Pancreas (tissue), 10 donors: Measurements from ENCODE around the gene WWOX. TPM values are rescaled to one million over a fixed set of nuclear protein-coding genes. Genes with fewer than 3 reads are reported as not detected.

ENCODE experiments used
- ATAC-seq, 4 donors: fragments of 200-7000 bp; cut with Tn5 transposase; one replicate each; pipeline versions ENCODE4 v1.8.0 to v1.9.1; 2020; ENCODE audit warnings: mild to moderate bottlenecking in 4 of 4, moderate library complexity in 4 of 4
- DNase-seq, 6 donors: peaks; one replicate each; pipeline ENCODE4 v3.0.0-alpha.2; 2020
- FAIRE-seq: peaks from 2 replicates; lab custom pipeline; 2012; peaks lifted over from hg19 to GRCh38; lab: Jason Lieb, UNC
- H3K27ac ChIP-seq, 4 donors: fragments of 200-600 bp; sonication (generic); 1 replicate in 3 of 4; 2 replicates in 1 of 4; pipeline versions ENCODE4 v1.5.0 to v1.8.0; 2020
- H3K27me3 ChIP-seq, 4 donors: fragments of 200-600 bp; one replicate each; pipeline ENCODE4 v1.8.0; 2021
- H3K36me3 ChIP-seq, 3 donors: fragments of 200-600 bp; sonication (generic) in 1 of 3; one replicate each; pipeline versions ENCODE4 v1.5.0 to v1.8.0; 2020 to 2021
- H3K4me1 ChIP-seq, 3 donors: fragments of 200-600 bp; one replicate each; pipeline ENCODE4 v1.8.0; 2021
- H3K4me3 ChIP-seq, 4 donors: fragments of 200-600 bp; sonication (generic) in 2 of 4; one replicate each; pipeline versions ENCODE4 v1.5.0 to v1.8.0; 2020 to 2021
- H3K9me3 ChIP-seq, 4 donors: fragments of 200-600 bp; one replicate each; pipeline ENCODE4 v1.8.0; 2021
- CTCF ChIP-seq, 4 donors: fragments of 200-600 bp; sonication (generic) in 3 of 4; IDR thresholded peaks; one replicate each; pipeline versions ENCODE4 v1.5.0 to v1.8.0; 2021; ENCODE audit warnings: antibody characterized with exemption in 4 of 4
- WGBS, 2 donors: extraction: QIAGEN DNeasy Blood & Tissue Kit; methylation state at CpG; one replicate each; pipeline ENCODE4 v1.1.7; 2013; 5-methylcytosine and 5-hydroxymethylcytosine counted together
- intact Hi-C, 3 donors: fragments of 100-400 bp; cut with DNase I; formaldehyde crosslinking; loops; one replicate each; pipeline versions ENCODE4 v1.11.1 to v1.14.2; 2022
- polyA plus RNA-seq, 2 donors: library from polyadenylated mRNA; stranded (reverse); fragments of 200-250 nt; gene quantifications; one replicate each; pipeline ENCODE4 v1.2.3, GENCODE V29; 2013
- total RNA-seq, 6 donors: library from RNA; stranded (reverse); fragmentation: NEBNext Ultra II Directional in 4 of 6; extraction: Animal tissue kit (Norgen Biotek cat#: 25700) in 4 of 6; gene quantifications; one replicate each; pipeline versions ENCODE4 v1.2.1 to v1.2.4, GENCODE V29; 2021 to 2023
- donor health status: healthy with polysubstance abuse.
- donor health status: DM: no; HTN: no; CAD: no; lungs with moderate emphysema.
- donor health status: DM: no; HTN: no; CAD: no.
- donor health status: control.
- donor health status: control.
- donor health status: Bipolar disorder and iron deficiency.
- donor health status: DM: yes; HTN: yes; CAD: no.
- donor health status: DM: no; HTN: no; CAD: no.
- donor health status: DM: no; HTN: no; CAD: no.
- donor health status: DM: yes; HTN: yes; CAD: no.

Gene WWOX
- total and polyA plus RNA-seq, 8 donors, result 6.8 to 14.4 (median 10.8) TPM

DNA sequence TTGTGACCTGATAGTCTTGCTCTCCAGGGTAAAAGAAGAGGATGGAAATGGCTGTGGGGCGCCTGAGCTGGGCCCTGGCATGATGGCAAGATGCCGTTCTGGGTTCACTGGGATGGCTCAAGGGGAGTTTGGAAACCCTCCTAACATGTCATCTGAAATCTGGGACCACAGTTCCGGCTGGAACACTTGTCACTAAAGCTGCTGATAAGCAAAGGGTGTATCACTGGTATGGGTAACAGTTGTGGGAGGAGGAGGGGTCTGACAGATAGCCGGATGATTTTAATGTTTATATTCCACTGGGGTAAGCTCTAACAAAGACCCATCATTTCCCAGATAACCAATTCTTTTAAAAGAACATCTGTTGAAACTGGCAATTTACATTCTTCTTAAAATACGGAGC lies 390.2 kb downstream of the WWOX start:
- TF ChIP-seq CTCF (IDR thresholded peaks at IDR 0.05), result no peak
- no peak for FAIRE-seq

GRCh38 chr16:78490431-78490830 lies 391.0 kb downstream of the WWOX start:
- Histone ChIP-seq H3K36me3 (no peaks in the 10 kb centered on the region), H3K27me3 (no peaks in the 10 kb centered on the region), H3K9me3 (no peaks in the 10 kb centered on the region), H3K4me1 (no peaks in the 10 kb centered on the region), H3K27ac (no peak overlapping the region), H3K4me3 (no peak overlapping the region)
- 88 to 93% methylated on average over 11 of the region's 11 CpGs for WGBS, 2 donors
- no peak for ATAC-seq
- TF ChIP-seq CTCF (IDR thresholded peaks at IDR 0.05), result no peak
- no peak for FAIRE-seq
- intact Hi-C loops, result no loop called here
- DNase-seq, result no peak

More for the DNA sequence above, 390.2 kb downstream of the WWOX start:
- Histone ChIP-seq H3K9me3 (no peaks in the 10 kb centered on the region), H3K27me3 (no peaks in the 10 kb centered on the region), H3K36me3 (no peaks in the 10 kb centered on the region), H3K4me3 (no peak overlapping the region), H3K4me1 (no peaks in the 10 kb centered on the region), H3K27ac (no peak overlapping the region)
- no peak for DNase-seq
- no peak for ATAC-seq
- WGBS, 2 donors, result 78 to 85% methylated on average over 5 of the region's 5 CpGs
- intact Hi-C loops, result no loop called here

DNA sequence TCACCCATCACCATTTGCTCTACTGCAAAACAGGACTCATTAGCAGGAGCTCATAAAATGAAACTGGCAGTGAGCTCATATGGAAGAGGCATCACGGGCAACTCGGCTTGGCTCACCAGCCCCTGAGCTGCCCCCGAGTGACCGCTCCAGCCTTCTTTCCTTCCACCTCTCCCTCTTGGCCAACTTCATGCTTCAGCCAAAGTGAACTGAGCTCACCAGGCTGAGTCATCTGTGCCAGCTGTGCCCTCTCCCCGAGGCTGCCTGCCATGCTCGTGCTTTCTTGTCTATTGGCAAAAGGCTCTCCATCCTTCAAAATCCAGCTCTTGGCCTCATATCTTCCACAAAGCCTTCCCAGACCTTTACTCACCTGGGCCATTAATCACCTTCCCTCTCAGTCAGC lies 391.4 kb downstream of the WWOX start:
- Histone ChIP-seq H3K27me3 (no peaks in the 10 kb centered on the region), H3K4me1 (no peaks in the 10 kb centered on the region), H3K4me3 (no peak overlapping the region), H3K9me3 (no peaks in the 10 kb centered on the region), H3K36me3 (no peaks in the 10 kb centered on the region), H3K27ac (no peak overlapping the region)
- no peak for ATAC-seq
- no peak for TF ChIP-seq CTCF (IDR thresholded peaks at IDR 0.05)
- DNase-seq, result no peak
- 91 to 94% methylated on average over 6 of the region's 6 CpGs for WGBS, 2 donors
- no peak for FAIRE-seq
- intact Hi-C loops, result no loop called here

GRCh38 chr16:78493573-78493972 lies 394.1 kb downstream of the WWOX start:
- 93 to 95% methylated on average over 8 of the region's 8 CpGs for WGBS, 2 donors

More at GRCh38 chr16:78493573-78493972, 394.1 kb downstream of the WWOX start:
- FAIRE-seq, result no peak
- no peaks in the 10 kb centered on the region for H3K27me3 ChIP-seq
- DNase-seq, result no peak
- no peak for TF ChIP-seq CTCF (IDR thresholded peaks at IDR 0.05)
- no peak for ATAC-seq
- no peaks in the 10 kb centered on the region for H3K4me1 ChIP-seq
- no peaks in the 10 kb centered on the region for H3K9me3 ChIP-seq
- H3K27ac ChIP-seq, result no peak overlapping the region
- H3K4me3 ChIP-seq, result no peak overlapping the region
- no peaks in the 10 kb centered on the region for H3K36me3 ChIP-seq
- intact Hi-C loops, result no loop called here
